Measurements from ENCODE around the gene EIPR1. TPM values are rescaled to one million over a fixed set of nuclear protein-coding genes. Genes with fewer than 3 reads are reported as not detected.

EIPR1 gene
- total RNA-seq, 4 donors from 2014 or later, result 24.9 to 46.2 (median 36.3) TPM

DNA sequence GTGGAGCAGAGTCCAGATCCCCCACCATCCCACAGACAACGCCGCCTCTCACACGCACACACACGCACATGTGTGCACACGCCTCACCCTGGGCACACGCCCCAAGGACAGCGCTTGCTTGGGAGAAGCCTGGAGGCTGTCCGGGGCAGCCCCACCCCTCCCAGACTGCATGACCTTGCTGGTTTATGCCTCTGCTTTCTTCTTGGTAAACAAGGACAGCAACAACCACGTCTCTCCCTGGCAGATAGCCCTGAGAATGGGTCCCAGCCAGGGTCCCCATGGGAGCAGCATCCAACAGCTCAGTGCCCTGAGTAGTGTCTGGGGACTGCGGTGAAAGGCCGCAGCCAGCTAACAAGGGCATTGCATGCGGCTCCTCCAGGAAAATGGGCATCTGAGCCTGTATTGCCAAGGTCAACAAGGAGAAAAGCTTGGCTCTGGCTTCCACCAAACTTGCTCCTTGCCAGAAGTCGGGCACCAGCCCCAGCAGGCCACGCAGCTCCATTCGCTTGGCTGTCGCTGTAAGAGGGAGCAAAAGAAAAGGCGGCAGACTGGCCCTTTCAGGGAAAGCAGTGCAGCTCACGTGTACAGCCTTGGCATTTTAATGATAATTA lies 234.6 kb downstream of the EIPR1 start:
- H3K36me3 ChIP-seq, result no peaks in the 10 kb centered on the region
- no peak for DNase-seq (ENCODE audit: low spot score in 2 of 2)
- H3K9me3 ChIP-seq, result peaks cover 0 to 4% (median 0%) of the 10 kb centered on the region in 4 donors
- 74 to 76% methylated on average over 17 to 18 of the region's 18 CpGs for WGBS, 2 donors
- TF ChIP-seq, protein P1, sequence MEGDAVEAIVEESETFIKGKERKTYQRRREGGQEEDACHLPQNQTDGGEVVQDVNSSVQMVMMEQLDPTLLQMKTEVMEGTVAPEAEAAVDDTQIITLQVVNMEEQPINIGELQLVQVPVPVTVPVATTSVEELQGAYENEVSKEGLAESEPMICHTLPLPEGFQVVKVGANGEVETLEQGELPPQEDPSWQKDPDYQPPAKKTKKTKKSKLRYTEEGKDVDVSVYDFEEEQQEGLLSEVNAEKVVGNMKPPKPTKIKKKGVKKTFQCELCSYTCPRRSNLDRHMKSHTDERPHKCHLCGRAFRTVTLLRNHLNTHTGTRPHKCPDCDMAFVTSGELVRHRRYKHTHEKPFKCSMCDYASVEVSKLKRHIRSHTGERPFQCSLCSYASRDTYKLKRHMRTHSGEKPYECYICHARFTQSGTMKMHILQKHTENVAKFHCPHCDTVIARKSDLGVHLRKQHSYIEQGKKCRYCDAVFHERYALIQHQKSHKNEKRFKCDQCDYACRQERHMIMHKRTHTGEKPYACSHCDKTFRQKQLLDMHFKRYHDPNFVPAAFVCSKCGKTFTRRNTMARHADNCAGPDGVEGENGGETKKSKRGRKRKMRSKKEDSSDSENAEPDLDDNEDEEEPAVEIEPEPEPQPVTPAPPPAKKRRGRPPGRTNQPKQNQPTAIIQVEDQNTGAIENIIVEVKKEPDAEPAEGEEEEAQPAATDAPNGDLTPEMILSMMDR (IDR thresholded peaks at IDR 0.05), result no peak
- no peak for TF ChIP-seq EP300 (IDR thresholded peaks at IDR 0.05)
- no peak for TF ChIP-seq POLR2A (IDR thresholded peaks at IDR 0.05)
- H3K4me3 ChIP-seq, result no peak overlapping the region
- H3K27me3 ChIP-seq, result no peaks in the 10 kb centered on the region
- H3K27ac ChIP-seq, result no peak overlapping the region
- H3K4me1 ChIP-seq, result no peaks in the 10 kb centered on the region

DNA sequence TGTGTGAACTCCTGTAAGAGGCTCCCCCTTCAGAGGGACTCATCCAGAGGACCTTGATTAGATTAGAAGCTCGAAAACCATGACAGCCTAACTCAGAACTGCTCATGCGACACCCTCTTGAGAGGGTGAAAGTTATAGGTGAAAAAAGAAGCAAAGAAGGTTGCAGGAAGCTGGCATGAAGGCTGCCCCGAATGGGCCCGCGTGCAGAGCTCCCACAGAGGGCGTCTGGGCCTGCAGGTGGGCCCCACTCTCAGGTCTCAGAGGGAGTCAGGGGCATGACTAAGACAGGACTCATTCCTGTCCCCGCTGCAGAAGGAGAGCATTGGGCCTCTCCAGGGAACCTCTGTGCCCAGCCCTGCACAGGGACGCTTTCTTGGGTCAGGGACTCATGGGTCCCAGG lies 235.4 kb downstream of the EIPR1 start:
- H3K9me3 ChIP-seq, result peaks cover 0 to 4% (median 0%) of the 10 kb centered on the region in 4 donors
- DNase-seq (ENCODE audit: low spot score in 2 of 2), result no peak
- H3K4me3 ChIP-seq, result no peak overlapping the region
- 91 to 97% methylated on average over 8 of the region's 8 CpGs for WGBS, 2 donors
- TF ChIP-seq, protein P1 (IDR thresholded peaks at IDR 0.05), result no peak
- TF ChIP-seq POLR2A (IDR thresholded peaks at IDR 0.05), result no peak
- TF ChIP-seq EP300 (IDR thresholded peaks at IDR 0.05), result no peak
- H3K27ac ChIP-seq, result no peak overlapping the region
- H3K27me3 ChIP-seq, result no peaks in the 10 kb centered on the region
- H3K36me3 ChIP-seq, result no peaks in the 10 kb centered on the region
- no peaks in the 10 kb centered on the region for H3K4me1 ChIP-seq

DNA sequence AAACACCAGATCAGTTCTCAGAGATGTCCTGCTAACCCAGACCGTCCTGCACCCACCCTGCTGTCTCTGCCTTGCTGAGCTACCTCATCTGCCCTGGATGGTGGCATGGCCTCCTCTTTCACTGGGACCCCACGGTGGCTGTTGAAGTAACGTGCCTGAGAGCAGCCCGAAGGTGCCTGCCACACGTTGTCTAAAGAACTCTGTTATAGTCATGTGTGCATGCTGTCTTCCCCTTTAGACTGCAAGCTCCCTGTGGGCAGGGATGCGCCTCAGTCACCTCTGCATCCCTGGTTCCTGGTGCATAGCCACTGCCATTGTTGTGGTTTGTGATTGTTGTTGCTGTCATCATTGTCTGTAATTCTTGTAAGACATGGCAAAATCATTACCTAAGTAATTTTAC lies 235.9 kb downstream of the EIPR1 start:
- Histone ChIP-seq H3K4me3 (no peak overlapping the region), H3K9me3 (peaks cover 0 to 2% (median 0%) of the 10 kb centered on the region in 4 donors), H3K27me3 (no peaks in the 10 kb centered on the region), H3K36me3 (no peaks in the 10 kb centered on the region), H3K4me1 (no peaks in the 10 kb centered on the region), H3K27ac (no peak overlapping the region)
- TF ChIP-seq EP300 (IDR thresholded peaks at IDR 0.05), result no peak
- TF ChIP-seq, protein P1 (IDR thresholded peaks at IDR 0.05), result no peak
- TF ChIP-seq POLR2A (IDR thresholded peaks at IDR 0.05), result no peak
- WGBS, 2 donors, result 97 to 98% methylated on average over 6 of the region's 6 CpGs
- DNase-seq (ENCODE audit: low spot score in 2 of 2), result no peak

DNA sequence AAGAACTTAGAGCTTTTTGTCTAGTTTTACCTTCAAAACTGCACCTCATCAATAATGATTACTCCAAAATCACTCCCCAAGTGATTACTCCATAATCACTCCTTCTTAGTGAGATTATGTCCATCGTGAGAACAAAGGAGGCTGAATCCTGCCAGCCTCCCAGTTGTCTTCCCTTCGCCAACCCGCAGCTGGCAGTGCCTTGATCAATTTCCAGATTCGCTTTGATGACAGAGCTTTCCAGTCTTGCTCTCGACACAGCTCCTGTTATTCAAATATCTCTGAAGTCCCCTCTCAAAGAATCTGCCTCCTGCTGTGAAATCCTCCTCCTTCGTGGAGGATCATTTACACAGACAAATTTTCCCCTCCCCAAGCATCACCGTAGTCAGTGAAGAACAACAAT lies 237.7 kb downstream of the EIPR1 start:
- no peaks in the 10 kb centered on the region for H3K27me3 ChIP-seq
- TF ChIP-seq, protein P1 (IDR thresholded peaks at IDR 0.05), result no peak
- TF ChIP-seq POLR2A (IDR thresholded peaks at IDR 0.05), result no peak
- no peak for TF ChIP-seq EP300 (IDR thresholded peaks at IDR 0.05)

More for the DNA sequence above, 237.7 kb downstream of the EIPR1 start:
- Histone ChIP-seq H3K4me3 (no peak overlapping the region), H3K4me1 (no peaks in the 10 kb centered on the region), H3K27ac (no peak overlapping the region), H3K9me3 (peaks cover 0 to 7% (median 0%) of the 10 kb centered on the region in 4 donors), H3K36me3 (no peaks in the 10 kb centered on the region)
- 73 to 77% methylated on average over 7 of the region's 7 CpGs for WGBS, 2 donors
- no peak for DNase-seq (ENCODE audit: low spot score in 2 of 2)

Other genes starting within 250 kb of the EIPR1 start
- gene TRAPPC12, start 1.9 kb upstream of the EIPR1 start, total RNA-seq, result 100 to 1,000 TPM; 125 to 157 (median 145) TPM
- 100 to 1,000 TPM in 3 of 4 donors, 10 to 100 TPM in 1; 51.9 to 112 (median 106) TPM for gene ADI1, start 141.7 kb upstream of the EIPR1 start, total RNA-seq
- gene RNASEH1, start 180.5 kb upstream of the EIPR1 start, total RNA-seq, result 10 to 100 TPM; 21.6 to 31.0 (median 26.1) TPM
- 1,000 to 10,000 TPM; 2,343 to 3,332 (median 3,117) TPM for gene RPS7, start 197.4 kb upstream of the EIPR1 start, total RNA-seq
- gene COLEC11, start 217.3 kb upstream of the EIPR1 start, total RNA-seq, result 1 to 10 TPM in 2 of 4 donors, under 1 TPM in 1, not detected in 1; 0.66 to 6.7 (median 1.6) TPM